OCI-LY3 (cell line): ENCODE measurements around the gene ARNT2.

ENCODE experiments used
- EZH2phosphoT487 ChIP-seq: fragments of 200-600 bp; shearing (Covaris generic); IDR thresholded peaks from 2 replicates; pipeline ENCODE4 v1.6.1; 2018; ENCODE audit warnings: antibody characterized with exemption, mixed run types, low read depth
- TF ChIP-seq, protein P1 (sequence below): fragments of 200-600, 300-600 bp; sonication (generic); IDR thresholded peaks from 2 replicates; pipeline ENCODE4 v1.5.1; 2014; ENCODE audit warnings: antibody characterized with exemption, low read length, low read depth

DNA sequence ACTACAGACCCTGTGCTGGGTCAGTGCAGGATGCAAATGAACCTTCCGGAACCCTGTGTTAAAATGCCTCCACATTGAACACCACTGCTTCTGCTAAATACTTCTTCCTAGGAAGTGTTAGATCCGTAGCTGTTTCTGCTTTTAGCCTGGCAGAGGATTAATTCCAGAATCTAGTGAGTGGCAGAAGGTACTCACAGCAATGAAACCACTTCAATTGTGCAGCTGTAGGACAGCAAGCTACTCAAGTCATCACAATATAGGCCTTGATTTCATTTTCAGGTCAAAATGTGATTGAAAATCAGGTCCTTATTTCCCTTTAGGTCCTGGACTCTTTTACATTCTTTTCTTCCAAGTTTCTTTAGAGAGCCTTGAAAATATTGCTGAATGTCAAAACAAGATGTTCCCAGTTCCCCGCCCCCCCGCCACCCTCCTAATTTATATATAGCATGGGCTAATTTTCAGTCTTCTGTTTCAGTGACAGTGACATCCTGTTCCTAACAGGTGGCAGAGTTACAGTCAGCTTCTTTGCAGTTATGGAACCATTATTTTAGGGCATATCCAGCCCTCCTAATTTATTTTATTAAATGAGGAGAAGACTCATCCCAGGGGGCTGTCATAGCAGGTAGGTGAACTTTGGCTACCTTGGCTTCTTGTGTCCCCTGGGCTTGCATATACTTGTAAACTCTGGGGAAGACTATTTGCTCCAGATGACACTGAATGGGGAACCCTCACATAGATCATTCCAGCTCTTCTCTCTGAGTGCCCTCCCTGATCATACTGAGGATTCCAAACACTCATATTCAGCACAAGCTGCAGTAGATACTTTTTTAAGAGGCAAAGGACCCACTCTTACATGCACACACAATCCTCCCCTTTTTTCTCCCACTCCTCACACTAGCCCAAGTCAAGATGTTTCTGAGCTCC, 28.0 kb upstream of the ARNT2 start:
- TF ChIP-seq, protein P1, sequence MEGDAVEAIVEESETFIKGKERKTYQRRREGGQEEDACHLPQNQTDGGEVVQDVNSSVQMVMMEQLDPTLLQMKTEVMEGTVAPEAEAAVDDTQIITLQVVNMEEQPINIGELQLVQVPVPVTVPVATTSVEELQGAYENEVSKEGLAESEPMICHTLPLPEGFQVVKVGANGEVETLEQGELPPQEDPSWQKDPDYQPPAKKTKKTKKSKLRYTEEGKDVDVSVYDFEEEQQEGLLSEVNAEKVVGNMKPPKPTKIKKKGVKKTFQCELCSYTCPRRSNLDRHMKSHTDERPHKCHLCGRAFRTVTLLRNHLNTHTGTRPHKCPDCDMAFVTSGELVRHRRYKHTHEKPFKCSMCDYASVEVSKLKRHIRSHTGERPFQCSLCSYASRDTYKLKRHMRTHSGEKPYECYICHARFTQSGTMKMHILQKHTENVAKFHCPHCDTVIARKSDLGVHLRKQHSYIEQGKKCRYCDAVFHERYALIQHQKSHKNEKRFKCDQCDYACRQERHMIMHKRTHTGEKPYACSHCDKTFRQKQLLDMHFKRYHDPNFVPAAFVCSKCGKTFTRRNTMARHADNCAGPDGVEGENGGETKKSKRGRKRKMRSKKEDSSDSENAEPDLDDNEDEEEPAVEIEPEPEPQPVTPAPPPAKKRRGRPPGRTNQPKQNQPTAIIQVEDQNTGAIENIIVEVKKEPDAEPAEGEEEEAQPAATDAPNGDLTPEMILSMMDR, result no peak
- TF ChIP-seq EZH2phosphoT487, result no peak
